ENCODE results near the gene COLEC12.

COLEC12 gene

DNA sequence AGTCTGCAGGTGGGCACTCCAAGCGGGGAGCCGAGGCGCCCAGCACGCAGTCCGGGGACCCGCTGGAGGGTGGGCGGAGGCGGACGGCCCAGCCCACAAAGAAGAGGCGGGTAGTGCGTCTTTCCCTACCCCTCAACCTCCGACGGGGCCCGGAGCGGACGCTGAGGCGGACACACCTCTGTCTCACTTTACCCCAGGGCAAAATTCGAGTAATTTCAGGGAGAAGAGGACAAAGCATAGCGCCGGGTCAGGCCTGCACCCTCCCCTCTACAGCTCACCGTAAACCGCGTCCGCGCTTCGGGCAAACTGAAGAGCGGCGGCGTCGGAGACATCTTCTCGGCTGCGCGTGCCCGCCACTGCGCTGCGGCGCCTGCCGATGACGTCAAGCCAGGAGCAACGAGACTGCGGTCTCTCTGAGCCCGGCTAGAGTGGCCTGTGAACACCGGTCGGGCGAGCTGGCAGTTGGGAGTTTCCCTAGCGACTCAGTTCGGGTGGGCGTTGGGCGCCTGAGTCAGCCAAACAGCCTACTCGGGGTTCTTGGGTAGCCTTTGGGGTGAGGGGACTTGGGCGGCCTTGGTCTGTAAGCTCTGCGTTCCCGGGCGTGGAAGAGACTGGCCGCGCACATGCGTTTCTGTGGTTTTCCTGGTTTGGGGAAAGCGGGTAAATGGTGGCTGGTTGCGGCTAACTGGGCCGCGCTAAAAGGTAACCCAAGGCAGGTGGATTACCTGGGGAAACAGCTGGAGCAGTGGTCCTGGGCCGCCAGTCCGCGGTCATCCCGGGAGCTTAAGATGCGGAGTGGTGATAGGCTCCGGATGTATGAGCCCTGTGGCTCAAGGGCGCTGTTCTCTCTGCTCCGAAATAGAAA lies 232.6 kb downstream of the COLEC12 start, which contains the start of gene THOC1:
THOC1 (minus strand) TSS at position 360 of the 865 bp plus-strand sequence; CDS start at position 332, 28 bp downstream.
- peak; percentile 88 to 95 (median 93) for DNase-seq

- DNase-seq: peak in 2 of 3 experiments; percentile 35 to 93
These were observed 233.2 kb downstream of the COLEC12 start for GRCh38 chr18:267380-267687.

Data from NCI-H1417 (cell line).